GM23338 (cell line): ENCODE measurements around the gene PDIA2. TPM values are rescaled to one million over a fixed set of nuclear protein-coding genes. Genes with fewer than 3 reads are reported as not detected.
A peak's percentile ranks its signal among the peaks of the same experiment; 100 is the strongest.

Source experiments
- ATAC-seq: fragments of 200-7000 bp; cut with Tn5 transposase; 3 replicates; pipeline ENCODE4 v1.9.1; 2020
- DNase-seq: peaks from one replicate; pipeline ENCODE4 v3.0.0-alpha.2; 2015; ENCODE audit warnings: low spot score
- H2AFZ ChIP-seq: fragments of 200-600 bp; sonication (generic); 2 replicates; pipeline ENCODE4 v1.8.0; 2016; ENCODE audit warnings: antibody characterized with exemption, mild to moderate bottlenecking, moderate library complexity
- H3F3A ChIP-seq: fragments of 200-600 bp; sonication (generic); replicated peaks from 2 replicates; pipeline ENCODE4 v1.8.0; 2017; ENCODE audit warnings: antibody characterized with exemption, mixed run types, low read depth
- H3K27ac ChIP-seq: fragments of 200-600 bp; sonication (generic); 2 replicates; pipeline ENCODE4 v1.6.1; 2016; ENCODE audit warnings: low read depth
- H3K27me3 ChIP-seq: fragments of 200-600 bp; sonication (generic); 2 replicates; pipeline ENCODE4 v1.8.0; 2016; ENCODE audit warnings: mild to moderate bottlenecking, mixed run types, moderate library complexity; ENCODE audit not compliant: insufficient read depth
- H3K36me3 ChIP-seq: fragments of 200-600 bp; sonication (generic); 2 replicates; pipeline ENCODE4 v1.8.0; 2016; ENCODE audit warnings: mild to moderate bottlenecking; ENCODE audit not compliant: insufficient read depth
- H3K4me1 ChIP-seq: fragments of 200-600 bp; sonication (generic); 2 replicates; pipeline ENCODE4 v1.8.0; 2016; ENCODE audit warnings: mild to moderate bottlenecking, moderate library complexity; ENCODE audit not compliant: insufficient read depth
- H3K4me2 ChIP-seq: fragments of 200-600 bp; sonication (generic); 2 replicates; pipeline ENCODE4 v1.7.1; 2017; ENCODE audit warnings: mixed run types
- H3K4me3 ChIP-seq: fragments of 200-600 bp; sonication (generic); 2 replicates; pipeline ENCODE4 v1.6.1; 2016; ENCODE audit warnings: mixed run types
- H3K79me2 ChIP-seq: fragments of 200-600 bp; sonication (generic); replicated peaks from 2 replicates; pipeline ENCODE4 v1.8.0; 2017; ENCODE audit warnings: mild to moderate bottlenecking; ENCODE audit not compliant: insufficient read depth
- H3K9me2 ChIP-seq: fragments of 200-600 bp; sonication (generic); 2 replicates; pipeline ENCODE4 v1.8.0; 2017; ENCODE audit not compliant: insufficient read depth
- H4K20me1 ChIP-seq: fragments of 200-600 bp; sonication (generic); replicated peaks from 2 replicates; pipeline ENCODE4 v1.8.0; 2017; ENCODE audit warnings: mild to moderate bottlenecking; ENCODE audit not compliant: insufficient read depth
- H3K27ac Mint-ChIP-seq: 2 replicates; pipeline ENCODE4 v1.8.0; 2020; ENCODE audit warnings: inconsistent platforms, mild to moderate bottlenecking, moderate library complexity, mixed read lengths
- H3K27me3 Mint-ChIP-seq: 3 replicates; pipeline ENCODE4 v1.8.0; 2022; ENCODE audit warnings: low read depth, mild to moderate bottlenecking, moderate library complexity, mixed read lengths, inconsistent platforms; ENCODE audit not compliant: insufficient read depth, poor library complexity
- H3K36me3 Mint-ChIP-seq: 3 replicates; pipeline ENCODE4 v1.8.0; 2021; ENCODE audit warnings: low read depth, mild to moderate bottlenecking, inconsistent platforms, moderate library complexity, mixed read lengths
- H3K4me1 Mint-ChIP-seq: 3 replicates; pipeline ENCODE4 v1.8.0; 2020; ENCODE audit warnings: mild to moderate bottlenecking, inconsistent platforms, mixed read lengths
- H3K4me3 Mint-ChIP-seq: 3 replicates; pipeline ENCODE4 v1.8.0; 2021; ENCODE audit warnings: moderate library complexity, mild to moderate bottlenecking, inconsistent platforms, mixed read lengths
- H3K9me3 Mint-ChIP-seq: 3 replicates; pipeline ENCODE4 v1.8.0; 2020; ENCODE audit warnings: moderate library complexity, mild to moderate bottlenecking, inconsistent platforms, mixed read lengths
- EZH2 ChIP-seq: fragments of 200-600 bp; sonication (generic); IDR thresholded peaks from one replicate; pipeline ENCODE4 v1.8.0; 2017; ENCODE audit warnings: antibody characterized with exemption, mild to moderate bottlenecking, low read depth; ENCODE audit not compliant: unreplicated experiment
- EZH2phosphoT487 ChIP-seq: fragments of 200-600 bp; sonication (generic); IDR thresholded peaks from one replicate; pipeline ENCODE4 v1.8.1; 2018; ENCODE audit warnings: antibody characterized with exemption; ENCODE audit not compliant: unreplicated experiment
- JUNB ChIP-seq: IDR thresholded peaks from one replicate; pipeline ENCODE4 v1.6.1; 2016; ENCODE audit warnings: antibody characterized with exemption; ENCODE audit not compliant: unreplicated experiment
- NANOG ChIP-seq: IDR thresholded peaks from 2 replicates; pipeline ENCODE4 v1.6.1; 2016; ENCODE audit warnings: antibody characterized with exemption, borderline replicate concordance
- POLR2AphosphoS5 ChIP-seq: IDR thresholded peaks from 2 replicates; pipeline ENCODE4 v1.6.1; 2016; ENCODE audit warnings: antibody characterized with exemption, low read depth
- STAT1 ChIP-seq: IDR thresholded peaks from one replicate; pipeline ENCODE4 v1.6.1; 2016; ENCODE audit warnings: antibody characterized with exemption; ENCODE audit not compliant: unreplicated experiment
- ZNF114 ChIP-seq: fragments of 250-450 bp; sonication (Bioruptor Pico); IDR thresholded peaks from 2 replicates; pipeline ENCODE4 v1.5.0; 2020; ENCODE audit warnings: mild to moderate bottlenecking, moderate library complexity
- ZNF331 ChIP-seq: fragments of 250-450 bp; sonication (Bioruptor Pico); IDR thresholded peaks from 2 replicates; pipeline ENCODE4 v1.5.0; 2020; ENCODE audit warnings: low read depth, mild to moderate bottlenecking, moderate library complexity
- polyA plus RNA-seq: library from polyadenylated mRNA; unstranded; fragments of >200 nt; fragmentation: Nextera tagmentation; extraction: Ambion mirVana; gene quantifications from 2 replicates; pipeline ENCODE4 v1.2.1, GENCODE V29; 2016
- total RNA-seq: library from RNA; depleted of rRNA; stranded (reverse); fragments of >200 nt; shearing (Covaris generic); gene quantifications from 2 replicates; pipeline ENCODE4 v1.2.3, GENCODE V29; 2014
- TF ChIP-seq, protein P1 (sequence below): IDR thresholded peaks from one replicate; pipeline ENCODE4 v1.6.1; 2018; ENCODE audit warnings: antibody characterized with exemption; ENCODE audit not compliant: unreplicated experiment
- TF ChIP-seq, protein P2 (sequence below): IDR thresholded peaks from 2 replicates; pipeline ENCODE4 v1.6.1; 2016; ENCODE audit warnings: antibody characterized with exemption
- TF ChIP-seq, protein P3 (sequence below): fragments of 250-450 bp; sonication (Bioruptor Pico); IDR thresholded peaks from 2 replicates; pipeline ENCODE4 v1.5.0; 2020; ENCODE audit warnings: mild to moderate bottlenecking, moderate library complexity

Gene PDIA2
- total and polyA plus RNA-seq, 2 experiments from 2014 or later = 0.39 to 0.87 TPM

DNA sequence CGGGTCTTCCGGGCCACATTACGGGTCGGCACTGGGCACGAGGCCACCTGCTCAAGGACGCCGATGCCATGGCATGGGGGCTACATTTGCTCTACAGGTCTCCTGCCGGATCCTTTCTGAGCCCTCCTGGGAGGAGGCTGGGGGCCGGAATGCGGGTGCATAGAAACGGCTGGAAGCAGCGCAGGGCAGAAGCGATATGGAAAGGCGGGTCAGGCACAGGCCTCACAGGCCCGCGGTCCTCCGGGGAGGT, 41.2 kb downstream of the PDIA2 start (continued):
- TF ChIP-seq, protein P1, sequence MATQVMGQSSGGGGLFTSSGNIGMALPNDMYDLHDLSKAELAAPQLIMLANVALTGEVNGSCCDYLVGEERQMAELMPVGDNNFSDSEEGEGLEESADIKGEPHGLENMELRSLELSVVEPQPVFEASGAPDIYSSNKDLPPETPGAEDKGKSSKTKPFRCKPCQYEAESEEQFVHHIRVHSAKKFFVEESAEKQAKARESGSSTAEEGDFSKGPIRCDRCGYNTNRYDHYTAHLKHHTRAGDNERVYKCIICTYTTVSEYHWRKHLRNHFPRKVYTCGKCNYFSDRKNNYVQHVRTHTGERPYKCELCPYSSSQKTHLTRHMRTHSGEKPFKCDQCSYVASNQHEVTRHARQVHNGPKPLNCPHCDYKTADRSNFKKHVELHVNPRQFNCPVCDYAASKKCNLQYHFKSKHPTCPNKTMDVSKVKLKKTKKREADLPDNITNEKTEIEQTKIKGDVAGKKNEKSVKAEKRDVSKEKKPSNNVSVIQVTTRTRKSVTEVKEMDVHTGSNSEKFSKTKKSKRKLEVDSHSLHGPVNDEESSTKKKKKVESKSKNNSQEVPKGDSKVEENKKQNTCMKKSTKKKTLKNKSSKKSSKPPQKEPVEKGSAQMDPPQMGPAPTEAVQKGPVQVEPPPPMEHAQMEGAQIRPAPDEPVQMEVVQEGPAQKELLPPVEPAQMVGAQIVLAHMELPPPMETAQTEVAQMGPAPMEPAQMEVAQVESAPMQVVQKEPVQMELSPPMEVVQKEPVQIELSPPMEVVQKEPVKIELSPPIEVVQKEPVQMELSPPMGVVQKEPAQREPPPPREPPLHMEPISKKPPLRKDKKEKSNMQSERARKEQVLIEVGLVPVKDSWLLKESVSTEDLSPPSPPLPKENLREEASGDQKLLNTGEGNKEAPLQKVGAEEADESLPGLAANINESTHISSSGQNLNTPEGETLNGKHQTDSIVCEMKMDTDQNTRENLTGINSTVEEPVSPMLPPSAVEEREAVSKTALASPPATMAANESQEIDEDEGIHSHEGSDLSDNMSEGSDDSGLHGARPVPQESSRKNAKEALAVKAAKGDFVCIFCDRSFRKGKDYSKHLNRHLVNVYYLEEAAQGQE = no peak
- TF ChIP-seq, protein P2, sequence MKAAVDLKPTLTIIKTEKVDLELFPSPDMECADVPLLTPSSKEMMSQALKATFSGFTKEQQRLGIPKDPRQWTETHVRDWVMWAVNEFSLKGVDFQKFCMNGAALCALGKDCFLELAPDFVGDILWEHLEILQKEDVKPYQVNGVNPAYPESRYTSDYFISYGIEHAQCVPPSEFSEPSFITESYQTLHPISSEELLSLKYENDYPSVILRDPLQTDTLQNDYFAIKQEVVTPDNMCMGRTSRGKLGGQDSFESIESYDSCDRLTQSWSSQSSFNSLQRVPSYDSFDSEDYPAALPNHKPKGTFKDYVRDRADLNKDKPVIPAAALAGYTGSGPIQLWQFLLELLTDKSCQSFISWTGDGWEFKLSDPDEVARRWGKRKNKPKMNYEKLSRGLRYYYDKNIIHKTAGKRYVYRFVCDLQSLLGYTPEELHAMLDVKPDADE = no peak
- TF ChIP-seq JUNB = no peak
- no peak for TF ChIP-seq NANOG
- TF ChIP-seq ZNF331 = no peak
- no peak for TF ChIP-seq STAT1
- no peak for TF ChIP-seq POLR2AphosphoS5
- no peak for TF ChIP-seq ZNF114
- TF ChIP-seq EZH2 = no peak
- TF ChIP-seq EZH2phosphoT487 = no peak

DNA sequence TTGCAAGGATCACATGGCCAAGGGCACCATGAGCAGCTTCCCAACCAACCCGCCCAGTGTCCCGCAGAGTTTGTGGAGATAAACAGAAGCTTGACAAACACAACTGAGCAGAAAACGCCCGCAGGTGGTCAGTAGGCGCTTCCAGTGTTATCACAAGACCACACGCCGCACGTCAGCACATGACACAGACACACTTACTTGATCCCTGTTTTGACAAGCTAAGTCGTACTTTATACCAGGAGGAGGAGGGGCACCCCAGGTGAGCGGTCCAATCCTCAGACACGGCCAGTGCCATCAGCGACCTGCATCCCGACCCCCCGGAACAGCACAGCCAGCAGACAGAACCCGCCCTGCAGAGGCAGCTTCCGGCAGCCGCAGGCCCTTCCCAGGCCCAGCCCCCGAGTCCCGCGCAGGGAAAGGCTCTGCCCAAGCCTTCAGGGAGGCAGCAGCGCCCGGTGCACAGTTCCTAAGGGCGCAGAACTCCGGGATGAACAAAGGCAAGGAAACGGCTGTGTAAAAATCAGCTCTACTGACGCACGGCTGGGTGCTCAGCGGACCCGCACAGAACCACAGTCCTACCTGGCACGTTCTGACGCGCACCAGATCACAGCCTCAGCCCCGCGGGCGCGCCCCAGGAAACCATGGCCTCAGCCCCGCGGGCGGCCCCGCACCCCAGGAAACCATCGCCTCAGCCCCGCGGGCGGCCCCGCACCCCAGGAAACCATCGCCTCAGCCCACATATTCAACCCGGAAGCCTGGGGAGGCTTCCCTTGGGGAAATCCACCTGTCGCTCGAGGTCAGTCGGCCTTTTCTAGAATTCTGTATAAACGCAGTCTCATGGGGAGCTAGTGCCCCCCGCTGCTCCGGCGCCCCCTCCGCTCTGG, 41.7 kb downstream of the PDIA2 start:
- peaks cover 5% of the 10 kb centered on the region for H3K27me3 Mint-ChIP-seq
- no peaks in the 10 kb centered on the region for H3K9me2 ChIP-seq
- DNase-seq (peak; percentile 70), ATAC-seq (peak; percentile 71)
- H3F3A ChIP-seq = peaks cover 3% of the 10 kb centered on the region; the same call in 1 of the 2 replicates
- H3K4me2 ChIP-seq = no peak overlapping the region; the same call in 1 of the 2 replicates
- H3K4me3 Mint-ChIP-seq = no peak overlapping the region; the same call in 2 of the 3 replicates
- no peaks in the 10 kb centered on the region for H3K36me3 ChIP-seq
- H4K20me1 ChIP-seq = peaks cover 29% of the 10 kb centered on the region
- peaks cover 23% of the 10 kb centered on the region for H3K4me1 Mint-ChIP-seq
- no peak overlapping the region for H3K4me3 ChIP-seq
- H2AFZ ChIP-seq = no peak overlapping the region
- peaks cover 3% of the 10 kb centered on the region; the same call in 1 of the 3 replicates for H3K36me3 Mint-ChIP-seq
- H3K27me3 ChIP-seq = no peaks in the 10 kb centered on the region
- H3K9me3 Mint-ChIP-seq = no peaks in the 10 kb centered on the region
- H3K79me2 ChIP-seq = peaks cover 97% of the 10 kb centered on the region
- 0 out of 2 replicates have a peak overlapping the region, but pooled peaks have one; percentile 55 for H3K27ac ChIP-seq
- H3K27ac Mint-ChIP-seq = no peak overlapping the region
- H3K4me1 ChIP-seq = peaks cover 4% of the 10 kb centered on the region; the same call in 1 of the 2 replicates
- TF ChIP-seq JUNB = no peak
- TF ChIP-seq EZH2 = no peak
- no peak for TF ChIP-seq EZH2phosphoT487
- TF ChIP-seq STAT1 = no peak
- no peak for TF ChIP-seq ZNF114
- TF ChIP-seq, protein P2 = no peak
- TF ChIP-seq, protein P3, sequence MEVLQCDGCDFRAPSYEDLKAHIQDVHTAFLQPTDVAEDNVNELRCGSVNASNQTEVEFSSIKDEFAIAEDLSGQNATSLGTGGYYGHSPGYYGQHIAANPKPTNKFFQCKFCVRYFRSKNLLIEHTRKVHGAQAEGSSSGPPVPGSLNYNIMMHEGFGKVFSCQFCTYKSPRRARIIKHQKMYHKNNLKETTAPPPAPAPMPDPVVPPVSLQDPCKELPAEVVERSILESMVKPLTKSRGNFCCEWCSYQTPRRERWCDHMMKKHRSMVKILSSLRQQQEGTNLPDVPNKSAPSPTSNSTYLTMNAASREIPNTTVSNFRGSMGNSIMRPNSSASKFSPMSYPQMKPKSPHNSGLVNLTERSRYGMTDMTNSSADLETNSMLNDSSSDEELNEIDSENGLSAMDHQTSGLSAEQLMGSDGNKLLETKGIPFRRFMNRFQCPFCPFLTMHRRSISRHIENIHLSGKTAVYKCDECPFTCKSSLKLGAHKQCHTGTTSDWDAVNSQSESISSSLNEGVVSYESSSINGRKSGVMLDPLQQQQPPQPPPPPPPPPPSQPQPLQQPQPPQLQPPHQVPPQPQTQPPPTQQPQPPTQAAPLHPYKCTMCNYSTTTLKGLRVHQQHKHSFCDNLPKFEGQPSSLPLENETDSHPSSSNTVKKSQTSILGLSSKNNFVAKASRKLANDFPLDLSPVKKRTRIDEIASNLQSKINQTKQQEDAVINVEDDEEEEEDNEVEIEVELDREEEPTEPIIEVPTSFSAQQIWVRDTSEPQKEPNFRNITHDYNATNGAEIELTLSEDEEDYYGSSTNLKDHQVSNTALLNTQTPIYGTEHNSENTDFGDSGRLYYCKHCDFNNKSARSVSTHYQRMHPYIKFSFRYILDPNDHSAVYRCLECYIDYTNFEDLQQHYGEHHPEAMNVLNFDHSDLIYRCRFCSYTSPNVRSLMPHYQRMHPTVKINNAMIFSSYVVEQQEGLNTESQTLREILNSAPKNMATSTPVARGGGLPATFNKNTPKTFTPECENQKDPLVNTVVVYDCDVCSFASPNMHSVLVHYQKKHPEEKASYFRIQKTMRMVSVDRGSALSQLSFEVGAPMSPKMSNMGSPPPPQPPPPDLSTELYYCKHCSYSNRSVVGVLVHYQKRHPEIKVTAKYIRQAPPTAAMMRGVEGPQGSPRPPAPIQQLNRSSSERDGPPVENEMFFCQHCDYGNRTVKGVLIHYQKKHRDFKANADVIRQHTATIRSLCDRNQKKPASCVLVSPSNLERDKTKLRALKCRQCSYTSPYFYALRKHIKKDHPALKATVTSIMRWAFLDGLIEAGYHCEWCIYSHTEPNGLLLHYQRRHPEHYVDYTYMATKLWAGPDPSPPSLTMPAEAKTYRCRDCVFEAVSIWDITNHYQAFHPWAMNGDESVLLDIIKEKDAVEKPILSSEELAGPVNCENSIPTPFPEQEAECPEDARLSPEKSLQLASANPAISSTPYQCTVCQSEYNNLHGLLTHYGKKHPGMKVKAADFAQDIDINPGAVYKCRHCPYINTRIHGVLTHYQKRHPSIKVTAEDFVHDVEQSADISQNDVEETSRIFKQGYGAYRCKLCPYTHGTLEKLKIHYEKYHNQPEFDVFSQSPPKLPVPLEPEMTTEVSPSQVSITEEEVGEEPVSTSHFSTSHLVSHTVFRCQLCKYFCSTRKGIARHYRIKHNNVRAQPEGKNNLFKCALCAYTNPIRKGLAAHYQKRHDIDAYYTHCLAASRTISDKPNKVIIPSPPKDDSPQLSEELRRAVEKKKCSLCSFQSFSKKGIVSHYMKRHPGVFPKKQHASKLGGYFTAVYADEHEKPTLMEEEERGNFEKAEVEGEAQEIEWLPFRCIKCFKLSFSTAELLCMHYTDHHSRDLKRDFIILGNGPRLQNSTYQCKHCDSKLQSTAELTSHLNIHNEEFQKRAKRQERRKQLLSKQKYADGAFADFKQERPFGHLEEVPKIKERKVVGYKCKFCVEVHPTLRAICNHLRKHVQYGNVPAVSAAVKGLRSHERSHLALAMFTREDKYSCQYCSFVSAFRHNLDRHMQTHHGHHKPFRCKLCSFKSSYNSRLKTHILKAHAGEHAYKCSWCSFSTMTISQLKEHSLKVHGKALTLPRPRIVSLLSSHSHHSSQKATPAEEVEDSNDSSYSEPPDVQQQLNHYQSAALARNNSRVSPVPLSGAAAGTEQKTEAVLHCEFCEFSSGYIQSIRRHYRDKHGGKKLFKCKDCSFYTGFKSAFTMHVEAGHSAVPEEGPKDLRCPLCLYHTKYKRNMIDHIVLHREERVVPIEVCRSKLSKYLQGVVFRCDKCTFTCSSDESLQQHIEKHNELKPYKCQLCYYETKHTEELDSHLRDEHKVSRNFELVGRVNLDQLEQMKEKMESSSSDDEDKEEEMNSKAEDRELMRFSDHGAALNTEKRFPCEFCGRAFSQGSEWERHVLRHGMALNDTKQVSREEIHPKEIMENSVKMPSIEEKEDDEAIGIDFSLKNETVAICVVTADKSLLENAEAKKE = no peak
